Endometrial microvascular endothelial cells (primary cell): Measurements from ENCODE around the gene C6orf15. TPM values are rescaled to one million over a fixed set of nuclear protein-coding genes. Genes with fewer than 3 reads are reported as not detected.

Source experiments
- in situ Hi-C: cut with HindIII; loops from 2 replicates; pipeline ENCODE4 v1.10.0; 2017; ENCODE audit warnings: low sequenced_read_pairs, low pct_unique_long_range_greater_than_20kb; ENCODE audit errors: inconsistent ontology term
- total RNA-seq: library from RNA; depleted of rRNA; stranded (reverse); fragments of >200 nt; gene quantifications from one replicate; pipeline ENCODE4 v1.2.3, GENCODE V29; 2015; ENCODE audit errors: inconsistent ontology term

C6orf15 gene
- total RNA-seq, 1 donor from 2014 or later, result not detected

- in situ Hi-C loops, result no loop called here
Measured at GRCh38 chr6:31114541-31114878, 2.1 kb upstream of the C6orf15 start, which contains the start of gene PSORS1C1. TSS of gene PSORS1C1 (plus strand) at chr6:31114800. CDS start at chr6:31129633, 14,833 bp downstream.

- in situ Hi-C loops, result no loop called here
Measured at GRCh38 chr6:31113861-31114540, 1.6 kb upstream of the C6orf15 start.

DNA sequence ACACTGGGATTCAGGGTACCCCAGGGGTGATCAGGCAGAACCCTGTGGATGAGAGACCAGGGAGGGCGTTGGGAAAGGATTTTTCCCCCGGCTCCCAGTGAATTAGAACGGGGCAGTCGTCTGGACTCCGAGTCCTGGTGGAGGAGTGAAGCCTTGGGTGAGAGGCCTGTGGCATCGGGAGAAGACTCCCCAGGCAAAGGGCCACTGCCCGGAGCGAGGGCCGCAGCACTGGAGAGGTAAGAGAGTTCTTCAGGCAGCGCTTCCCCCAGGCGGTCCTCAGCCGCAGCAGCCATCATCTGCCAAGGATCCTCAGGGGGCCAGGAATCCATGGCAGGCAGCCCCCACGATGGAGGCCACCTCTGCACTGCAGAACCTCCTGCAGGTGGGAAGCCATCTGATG, 663 bp downstream of the C6orf15 start:
- in situ Hi-C loops, result no loop called here

DNA sequence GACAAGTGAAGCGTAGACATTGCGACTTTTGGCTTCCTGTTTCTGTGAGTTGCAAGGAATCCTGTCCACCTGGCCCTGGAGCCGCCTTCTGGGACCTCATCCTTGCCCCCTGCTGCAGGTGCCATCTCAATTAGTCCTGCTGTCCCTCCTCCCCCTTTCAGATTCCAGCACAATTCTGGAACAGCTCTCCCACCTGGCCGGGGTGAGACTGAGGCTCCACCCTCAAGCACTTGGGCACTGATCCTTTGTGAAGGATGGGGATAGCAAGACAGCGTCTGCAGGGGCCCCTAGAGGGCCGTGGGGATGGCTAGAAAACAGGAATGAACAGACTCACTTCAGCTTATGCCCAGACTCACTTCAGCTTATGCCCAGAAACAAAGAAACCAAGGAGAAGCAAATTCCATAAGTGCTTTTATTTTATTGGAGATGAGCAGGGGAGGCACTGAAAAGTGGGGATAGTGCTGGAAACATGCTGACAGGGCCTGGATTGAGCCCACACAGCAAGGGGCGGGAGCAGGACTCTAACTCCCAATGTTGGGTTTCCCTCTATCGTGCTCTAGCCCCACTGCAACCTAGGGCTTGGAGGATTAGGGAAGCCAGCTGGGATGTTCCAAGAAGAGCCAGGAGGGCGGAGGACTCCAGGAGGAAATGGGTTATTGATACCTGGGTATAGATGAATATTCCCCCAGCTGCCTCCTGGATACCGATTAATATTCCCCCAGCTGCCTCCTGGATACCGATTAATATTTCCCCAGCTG, 1.4 kb downstream of the C6orf15 start:
- in situ Hi-C loops, result no loop called here

DNA sequence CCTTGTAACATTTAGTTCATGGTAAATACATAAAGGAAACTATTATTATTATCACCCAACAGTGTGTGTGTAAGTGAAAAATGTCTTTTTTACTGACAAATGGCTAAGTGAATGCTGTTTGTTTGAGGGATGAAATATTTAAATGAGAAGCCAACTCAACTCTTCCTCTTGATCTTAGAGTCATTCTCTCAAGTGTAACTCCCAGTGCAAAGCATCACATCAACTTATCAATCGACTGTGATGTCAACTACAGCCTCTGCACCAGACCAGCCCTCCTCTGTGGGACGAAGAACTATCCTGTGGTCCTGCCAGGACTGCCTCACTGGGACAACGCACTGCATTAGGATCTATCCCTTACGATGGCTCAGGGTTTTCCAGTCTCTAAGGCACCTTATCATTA, 5.3 kb downstream of the C6orf15 start:
- in situ Hi-C loops, result no loop called here

GRCh38 chr6:31103136-31103535, 9.2 kb downstream of the C6orf15 start:
- in situ Hi-C loops, result no loop called here

DNA sequence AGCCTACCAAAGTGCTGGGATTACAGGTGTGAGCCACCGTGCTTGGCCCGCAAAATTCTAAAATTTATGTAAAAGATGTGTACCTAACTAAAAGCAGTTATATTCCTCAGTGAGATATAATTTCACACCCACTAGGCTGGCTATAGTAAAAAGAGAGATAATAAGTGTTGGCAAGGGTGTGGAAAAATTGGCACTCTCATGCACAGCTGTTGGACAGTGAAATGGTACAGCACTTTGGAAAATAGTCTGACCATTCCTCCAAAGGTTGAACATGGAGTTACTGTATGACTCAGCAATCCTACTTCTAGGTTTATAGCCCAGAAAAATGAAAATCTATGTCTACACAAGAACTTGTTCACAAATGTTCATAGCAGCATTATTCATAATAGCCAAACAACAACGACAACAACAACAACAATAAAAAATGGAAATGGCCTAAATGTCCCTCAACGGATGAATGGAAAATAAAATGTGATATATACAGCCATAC, 13.9 kb downstream of the C6orf15 start:
- in situ Hi-C loops, result no loop called here

DNA sequence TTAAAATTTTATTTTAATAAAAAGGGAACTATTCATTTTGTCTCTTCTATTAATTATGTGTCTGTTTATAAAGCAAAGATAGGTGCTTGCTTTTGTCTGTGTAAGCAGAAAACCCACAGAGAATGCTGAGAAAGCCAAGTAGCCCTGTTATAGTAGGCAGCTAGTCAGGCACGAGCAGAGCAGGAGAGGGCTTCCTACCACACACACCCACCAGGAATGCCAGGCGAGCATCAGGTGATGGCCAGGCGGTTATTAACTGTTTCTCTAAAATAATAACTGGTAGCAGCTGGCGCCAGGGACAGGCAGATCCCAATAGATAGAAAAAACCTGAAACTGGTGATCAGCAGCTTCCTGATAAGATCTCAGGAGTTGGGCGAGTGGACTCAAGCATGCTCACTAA, 15.7 kb downstream of the C6orf15 start:
- in situ Hi-C loops, result no loop called here

- in situ Hi-C loops, result no loop called here
Measured at GRCh38 chr6:31096215-31096614, 16.2 kb downstream of the C6orf15 start.

DNA sequence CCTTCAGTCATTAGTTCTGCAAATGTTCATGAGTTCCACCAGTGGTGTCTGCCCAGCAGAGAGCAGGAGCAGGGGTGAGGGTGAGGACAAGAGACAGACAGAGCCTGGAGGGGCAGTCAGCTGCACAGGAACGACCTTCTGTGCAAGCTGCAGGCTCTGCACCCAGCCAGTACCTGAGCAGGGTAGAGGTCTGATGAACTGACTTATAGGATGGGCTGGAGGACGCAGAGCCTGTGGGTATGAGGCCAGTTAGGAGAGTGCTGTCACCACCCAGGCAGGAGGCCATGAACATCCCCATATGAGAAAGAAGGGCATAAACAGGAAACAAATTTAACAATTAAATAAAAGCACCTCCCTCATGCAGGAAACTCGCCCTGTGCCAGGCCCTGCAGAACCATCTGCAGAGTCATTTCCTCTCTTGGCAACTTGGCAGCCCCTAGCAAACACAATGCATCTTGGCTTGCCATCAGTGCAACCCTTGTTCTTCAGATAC, 17.9 kb downstream of the C6orf15 start:
- in situ Hi-C loops, result no loop called here

DNA sequence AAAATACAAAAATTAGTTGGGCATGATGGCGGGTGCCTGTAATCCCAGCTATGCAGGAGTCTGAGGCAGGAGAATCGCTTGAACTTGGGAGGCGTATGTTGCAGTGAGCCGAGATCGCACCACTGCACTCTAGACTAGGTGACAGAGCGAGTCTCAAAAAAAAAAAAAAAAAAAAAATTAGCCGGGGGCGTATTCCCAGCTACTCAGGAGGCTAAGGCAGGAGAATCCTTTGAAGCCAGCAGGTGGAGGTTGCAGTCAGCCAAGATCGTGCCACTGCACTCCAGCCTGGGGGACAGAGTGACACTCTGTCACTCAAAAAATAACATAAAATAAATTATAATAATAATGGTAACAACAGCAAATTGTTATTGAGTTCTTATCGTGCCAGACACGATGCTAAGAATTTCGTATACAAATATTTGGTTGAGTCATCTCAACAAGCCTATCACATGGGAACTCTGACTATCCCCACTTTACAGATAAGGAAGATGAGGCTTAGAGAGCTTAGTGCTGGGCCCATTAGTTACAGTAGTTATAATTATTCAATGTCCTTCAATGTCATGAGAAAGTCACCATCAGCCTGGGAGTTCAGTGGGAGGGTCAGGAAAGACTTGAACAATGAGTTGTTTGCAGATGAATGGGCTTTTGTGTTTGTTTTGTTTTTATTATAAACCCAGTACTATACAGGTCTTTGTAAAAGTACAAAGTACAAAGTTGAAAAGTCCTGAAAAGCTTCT, 19.4 kb downstream of the C6orf15 start:
- in situ Hi-C loops, result no loop called here

DNA sequence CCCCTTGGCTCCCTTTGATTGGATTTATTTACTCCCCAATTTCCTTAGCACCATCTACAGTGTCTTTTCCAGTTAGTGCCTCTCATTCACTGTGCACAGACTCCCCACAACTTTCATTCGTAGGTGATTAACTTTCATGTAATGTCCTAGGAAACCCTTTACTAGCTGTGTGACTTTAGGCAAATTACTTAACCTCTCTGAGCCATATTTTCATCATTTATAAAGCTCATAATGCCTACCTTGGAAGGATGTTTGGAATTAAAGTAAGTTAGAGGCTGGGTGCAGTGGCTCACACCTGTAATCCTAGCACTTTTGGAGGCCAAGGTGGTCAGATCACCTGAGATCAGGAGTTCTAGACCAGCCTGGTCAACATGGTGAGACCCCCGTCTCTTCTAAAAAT, 20.1 kb downstream of the C6orf15 start:
- in situ Hi-C loops, result no loop called here

DNA sequence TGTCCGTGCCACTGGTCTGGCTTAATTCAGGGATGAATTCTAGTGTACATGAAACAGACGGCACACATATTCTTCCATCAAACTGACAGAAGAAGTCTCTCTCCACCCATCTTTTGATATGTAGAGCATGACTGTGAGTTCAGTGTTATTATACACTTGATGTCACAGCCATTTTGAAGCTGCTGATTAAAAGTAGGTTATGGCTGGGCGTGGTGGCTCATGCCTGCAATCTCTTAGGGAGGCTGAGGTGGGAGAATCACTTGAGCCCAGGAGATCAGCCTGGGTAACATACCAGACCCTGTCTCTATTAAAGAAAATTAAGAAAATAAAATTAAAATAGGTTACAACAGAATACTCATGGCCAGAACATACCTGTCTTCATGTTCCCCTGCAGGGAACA, 20.7 kb downstream of the C6orf15 start:
- in situ Hi-C loops, result no loop called here

GRCh38 chr6:31090973-31091364, 21.4 kb downstream of the C6orf15 start:
- in situ Hi-C loops, result no loop called here

DNA sequence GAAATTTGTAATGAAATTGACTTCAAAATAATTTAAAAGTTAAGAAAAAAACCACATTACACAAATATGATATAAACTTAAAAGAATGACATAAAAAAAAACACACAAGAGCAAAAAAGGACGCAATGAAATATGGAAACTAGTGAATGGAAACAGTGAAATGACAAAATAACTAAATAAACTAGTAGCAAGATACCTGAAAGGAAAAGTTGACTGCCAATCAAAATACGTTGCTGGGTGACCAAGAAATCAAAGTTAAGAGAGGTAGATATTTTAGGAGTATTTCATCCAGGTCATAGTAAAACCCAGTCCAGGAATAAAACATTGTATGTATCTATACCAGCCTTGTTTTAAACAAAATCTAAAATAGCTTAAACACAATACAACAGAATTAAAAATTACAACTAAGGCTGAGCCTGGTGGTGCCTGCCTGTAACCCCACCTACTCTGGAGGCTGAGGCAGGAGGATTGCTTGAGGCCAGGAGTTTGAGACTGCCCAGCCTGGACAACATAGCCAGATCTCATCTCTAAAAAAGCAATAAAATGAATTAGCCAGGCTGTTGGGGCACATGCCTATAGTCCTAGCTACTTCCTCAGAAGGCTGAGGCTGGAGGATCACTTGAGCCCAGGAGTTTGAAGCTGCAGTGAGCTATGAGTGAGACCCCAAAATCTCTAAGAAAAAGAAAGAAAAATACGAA, 22.0 kb downstream of the C6orf15 start:
- in situ Hi-C loops, result no loop called here

DNA sequence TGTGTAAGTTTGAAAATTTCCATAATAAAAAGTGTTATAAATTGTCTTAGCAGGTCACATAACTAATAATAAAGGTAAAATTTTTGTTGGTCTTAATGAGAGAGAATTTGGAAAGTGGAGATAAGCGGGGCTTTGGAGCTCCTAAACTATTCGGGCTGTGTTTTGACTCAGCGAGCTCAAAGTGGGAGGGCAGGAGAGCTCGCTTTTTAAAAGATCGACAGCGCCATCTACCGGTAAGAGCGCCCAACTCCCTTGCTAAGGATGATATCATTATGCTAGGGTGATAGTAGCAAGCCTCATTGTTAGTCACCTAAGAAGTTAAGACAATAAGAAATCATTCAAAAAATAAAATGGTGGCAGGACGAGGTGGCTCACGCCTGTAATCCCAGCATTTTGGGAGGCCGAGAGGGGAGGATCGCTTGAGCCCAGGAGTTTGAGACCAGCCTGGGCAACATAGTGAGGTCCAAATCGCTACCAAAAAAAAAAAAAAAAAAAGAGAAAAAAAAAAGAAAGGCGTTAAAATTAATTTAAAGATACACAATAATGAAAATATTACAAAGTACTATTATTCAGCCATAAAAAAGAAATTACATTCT, 24.8 kb downstream of the C6orf15 start:
- in situ Hi-C loops, result no loop called here

- in situ Hi-C loops, result no loop called here
Measured at GRCh38 chr6:31086788-31087440, 25.5 kb downstream of the C6orf15 start.

GRCh38 chr6:31083742-31084354, 28.5 kb downstream of the C6orf15 start:
- in situ Hi-C loops, result no loop called here
